ENCODE measurements around the gene RECK. TPM values are rescaled to one million over a fixed set of nuclear protein-coding genes. Genes with fewer than 3 reads are reported as not detected.

The RECK gene
- total RNA-seq, 2 experiments from 2014 or later, result 9.3 to 9.8 TPM

DNA sequence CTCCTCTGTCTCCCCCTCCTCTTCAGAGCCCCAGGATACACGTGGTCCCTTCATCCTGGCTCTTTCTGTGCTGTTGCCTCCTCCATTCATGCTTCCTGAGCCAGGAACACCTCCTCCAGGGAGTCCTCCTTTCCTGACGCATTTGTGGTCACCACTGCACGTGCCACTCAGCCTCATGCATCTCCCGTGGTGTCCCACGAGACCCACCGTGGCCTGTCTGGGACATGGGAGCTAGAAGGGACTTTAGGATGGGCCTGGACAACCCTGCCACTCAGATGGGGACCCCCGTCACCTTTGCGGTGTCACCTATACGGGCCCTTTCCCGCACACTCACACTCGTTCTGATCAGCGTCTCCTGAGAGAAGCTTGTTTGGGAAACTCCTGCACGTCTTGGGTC is 106.5 kb downstream of the RECK start:
- peak overlapping the region; percentile 59 for H3K4me3 ChIP-seq (ENCODE audit: low read length)
- peaks cover 99% of the 10 kb centered on the region for H3K4me1 Mint-ChIP-seq (ENCODE audit: low read depth)
- no peak for ATAC-seq (ENCODE audit: poor library complexity)
- H3K36me3 Mint-ChIP-seq (ENCODE audit: low read depth), result peaks cover 39% of the 10 kb centered on the region
- peaks cover 99% of the 10 kb centered on the region for H3K4me1 ChIP-seq (ENCODE audit: insufficient read depth, low read length)
- peaks cover 7 to 12% of the 10 kb centered on the region in 2 experiments for H3K9me3 ChIP-seq (ENCODE audit: control insufficient read depth in 1 of 2, insufficient read depth in 1 of 2, low read length in 2 of 2)
- TF ChIP-seq, protein P1, sequence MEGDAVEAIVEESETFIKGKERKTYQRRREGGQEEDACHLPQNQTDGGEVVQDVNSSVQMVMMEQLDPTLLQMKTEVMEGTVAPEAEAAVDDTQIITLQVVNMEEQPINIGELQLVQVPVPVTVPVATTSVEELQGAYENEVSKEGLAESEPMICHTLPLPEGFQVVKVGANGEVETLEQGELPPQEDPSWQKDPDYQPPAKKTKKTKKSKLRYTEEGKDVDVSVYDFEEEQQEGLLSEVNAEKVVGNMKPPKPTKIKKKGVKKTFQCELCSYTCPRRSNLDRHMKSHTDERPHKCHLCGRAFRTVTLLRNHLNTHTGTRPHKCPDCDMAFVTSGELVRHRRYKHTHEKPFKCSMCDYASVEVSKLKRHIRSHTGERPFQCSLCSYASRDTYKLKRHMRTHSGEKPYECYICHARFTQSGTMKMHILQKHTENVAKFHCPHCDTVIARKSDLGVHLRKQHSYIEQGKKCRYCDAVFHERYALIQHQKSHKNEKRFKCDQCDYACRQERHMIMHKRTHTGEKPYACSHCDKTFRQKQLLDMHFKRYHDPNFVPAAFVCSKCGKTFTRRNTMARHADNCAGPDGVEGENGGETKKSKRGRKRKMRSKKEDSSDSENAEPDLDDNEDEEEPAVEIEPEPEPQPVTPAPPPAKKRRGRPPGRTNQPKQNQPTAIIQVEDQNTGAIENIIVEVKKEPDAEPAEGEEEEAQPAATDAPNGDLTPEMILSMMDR (IDR thresholded peaks at IDR 0.05), result no peak
- intact Hi-C loops (cut with DNase I, micrococcal nuclease), result no loop called here
- DNase-seq, result peak in 1 of 14 experiments; percentile 34
- no peaks in the 10 kb centered on the region for H3K27me3 ChIP-seq (ENCODE audit: control insufficient read depth in 1 of 2, insufficient read depth in 2 of 2, low read length in 2 of 2)
- ChIA-PET CTCF (interaction anchor here (1.5 to 6.4 kb wide), 3 partner anchors 22 to 47 kb away, joined by 3 to 33 read pairs (median 9); partner anchors contain the start of gene CLTA), POLR2A (interaction anchor here (0.9 to 2.3 kb wide), 5 partner anchors 8 to 50 kb away, joined by 3 to 11 read pairs (median 5); partner anchors contain the start of gene CLTA)
- peaks cover 20% of the 10 kb centered on the region for H3K36me3 ChIP-seq (ENCODE audit: insufficient read depth, low read length)
- peak overlapping the region; percentile 53 to 84 for H3K27ac ChIP-seq (ENCODE audit: low read depth in 1 of 2, low read length in 2 of 2)
- H3K4me3 Mint-ChIP-seq, result peak overlapping the region; percentile 90
- peak overlapping the region; percentile 98 for H3K27ac Mint-ChIP-seq
- H3K9me3 Mint-ChIP-seq, result peaks cover 10% of the 10 kb centered on the region
- no peaks in the 10 kb centered on the region for H3K27me3 Mint-ChIP-seq

DNA sequence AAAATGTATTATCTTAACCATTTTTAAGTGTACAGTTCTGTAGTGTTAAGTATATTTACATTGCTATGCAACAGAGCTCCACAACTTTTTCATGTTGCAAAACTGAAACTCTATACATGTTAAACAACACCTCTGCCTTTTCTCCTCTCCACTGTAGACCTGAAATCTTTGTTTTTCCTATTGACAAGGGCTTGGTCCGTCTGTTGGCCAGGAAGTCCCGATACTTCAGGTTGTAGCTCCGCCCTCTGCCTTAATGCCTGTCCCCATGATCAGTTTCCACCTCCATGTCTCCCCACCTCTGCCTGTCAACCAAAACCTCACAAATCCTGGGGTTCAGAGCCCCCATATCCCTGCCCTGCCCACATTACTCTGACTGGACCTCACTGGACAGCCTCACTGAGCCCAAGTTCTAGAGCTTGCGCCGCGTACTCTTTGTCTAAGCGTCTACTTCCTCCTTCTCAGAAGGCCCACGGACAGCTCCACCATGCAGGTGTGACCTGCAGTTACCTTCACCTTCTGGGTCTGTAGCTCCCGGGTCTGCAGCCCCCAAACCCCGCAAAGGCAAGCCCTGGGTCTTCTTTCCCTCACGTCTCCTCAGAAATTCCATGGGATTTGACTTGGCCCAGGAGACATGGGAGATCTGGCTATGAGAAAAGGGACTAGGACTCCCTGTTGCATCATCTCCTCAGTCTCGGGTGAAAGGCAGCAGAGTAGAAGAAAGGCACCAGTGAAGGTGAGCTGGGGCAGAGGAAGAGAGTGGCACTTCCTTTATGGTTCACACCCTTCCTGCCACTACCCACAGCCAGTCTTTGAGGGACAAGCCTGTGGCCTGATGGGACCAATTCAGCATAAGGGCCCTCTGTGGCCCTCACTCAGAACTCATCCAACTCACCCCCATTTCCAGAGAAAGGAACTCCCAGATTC is 107.9 kb downstream of the RECK start:
- Mint-ChIP-seq H3K27me3 (no peaks in the 10 kb centered on the region), H3K4me3 (peak overlapping the region; percentile 90), H3K9me3 (peaks cover 10% of the 10 kb centered on the region), H3K36me3 (ENCODE audit: low read depth) (peaks cover 47% of the 10 kb centered on the region), H3K4me1 (ENCODE audit: low read depth) (peaks cover 94% of the 10 kb centered on the region), H3K27ac (peak overlapping the region; percentile 98)
- peaks cover 26% of the 10 kb centered on the region for H3K36me3 ChIP-seq (ENCODE audit: insufficient read depth, low read length)
- intact Hi-C loops (cut with DNase I, micrococcal nuclease), result no loop called here
- H3K4me3 ChIP-seq (ENCODE audit: low read length), result peak overlapping the region; percentile 59
- ATAC-seq (ENCODE audit: poor library complexity) (peak; percentile 36), DNase-seq (peak in 4 of 14 experiments; percentile 38 to 74 (median 48))
- TF ChIP-seq, protein P1 (IDR thresholded peaks at IDR 0.05), result no peak
- peaks cover 7 to 12% of the 10 kb centered on the region in 2 experiments for H3K9me3 ChIP-seq (ENCODE audit: control insufficient read depth in 1 of 2, insufficient read depth in 1 of 2, low read length in 2 of 2)
- H3K4me1 ChIP-seq (ENCODE audit: insufficient read depth, low read length), result peaks cover 99% of the 10 kb centered on the region
- H3K27me3 ChIP-seq (ENCODE audit: control insufficient read depth in 1 of 2, insufficient read depth in 2 of 2, low read length in 2 of 2), result no peaks in the 10 kb centered on the region
- ChIA-PET POLR2A (interaction anchor here (0.7 to 2.3 kb wide), 9 partner anchors 8 to 165 kb away, joined by 3 to 10 read pairs (median 4); partner anchors contain the start of genes CLTA and GLIPR2), CTCF (interaction anchor here (0.6 to 6.4 kb wide), 4 partner anchors 8 to 42 kb away, joined by 3 to 33 read pairs (median 6); no protein-coding TSS in a partner anchor)
- peak overlapping the region; percentile 41 to 84 for H3K27ac ChIP-seq (ENCODE audit: low read depth in 1 of 2, low read length in 2 of 2)

DNA sequence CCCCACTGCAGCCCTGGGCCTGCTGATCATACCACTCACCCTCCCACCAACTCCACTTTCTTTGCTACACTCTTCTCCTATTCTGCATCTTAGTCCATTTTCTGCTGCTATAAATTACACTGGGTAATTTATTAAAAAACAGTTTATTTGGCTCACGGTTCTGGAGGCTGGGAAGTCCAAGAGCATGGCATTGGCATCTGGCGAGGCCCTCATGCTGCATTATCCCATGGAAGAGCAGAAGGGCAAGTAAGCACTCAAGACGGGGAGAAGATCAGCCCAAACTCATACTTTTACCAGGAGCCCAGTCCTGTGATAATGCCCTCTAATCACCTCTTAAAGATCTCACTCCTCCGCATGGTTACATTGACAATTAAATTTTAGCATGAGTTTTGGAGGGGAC is 109.3 kb downstream of the RECK start:
- ATAC-seq (ENCODE audit: poor library complexity) (no peak), DNase-seq (no peak)
- Histone ChIP-seq H3K9me3 (ENCODE audit: control insufficient read depth in 1 of 2, insufficient read depth in 1 of 2, low read length in 2 of 2) (peaks cover 7 to 12% of the 10 kb centered on the region in 2 experiments), H3K27me3 (ENCODE audit: control insufficient read depth in 1 of 2, insufficient read depth in 2 of 2, low read length in 2 of 2) (no peaks in the 10 kb centered on the region), H3K36me3 (ENCODE audit: insufficient read depth, low read length) (peaks cover 32% of the 10 kb centered on the region), H3K4me3 (ENCODE audit: low read length) (no peak overlapping the region), H3K4me1 (ENCODE audit: insufficient read depth, low read length) (peaks cover 99% of the 10 kb centered on the region), H3K27ac (ENCODE audit: low read depth in 1 of 2, low read length in 2 of 2) (no peak overlapping the region)
- peak overlapping the region; percentile 30 for H3K4me3 Mint-ChIP-seq
- H3K4me1 Mint-ChIP-seq (ENCODE audit: low read depth), result peaks cover 91% of the 10 kb centered on the region
- ChIA-PET CTCF (interaction anchor here (1.5 to 2.0 kb wide), 2 partner anchors 9 to 21 kb away, joined by 3 to 6 read pairs; partner anchors contain the start of gene GLIPR2), POLR2A (no interaction called here)
- no peaks in the 10 kb centered on the region for H3K27me3 Mint-ChIP-seq
- TF ChIP-seq, protein P1 (IDR thresholded peaks at IDR 0.05), result no peak
- H3K27ac Mint-ChIP-seq, result peak overlapping the region; percentile 98
- intact Hi-C loops (cut with DNase I, micrococcal nuclease), result no loop called here
- H3K9me3 Mint-ChIP-seq, result peaks cover 10% of the 10 kb centered on the region
- H3K36me3 Mint-ChIP-seq (ENCODE audit: low read depth), result peaks cover 53% of the 10 kb centered on the region
